HG03097 (cell line): ENCODE results near the gene ARHGAP30.
"Not testable (repeated sequence)": the region's sequence is repeated elsewhere in the genome, so short reads cannot be mapped to it uniquely, and the experiment has no call there.

Experiments used
- ATAC-seq: cut with Tn5 transposase; IDR thresholded peaks from one replicate; pipeline ENCODE4 v1.9.1; 2021; ENCODE audit not compliant: unreplicated experiment, low FRiP score

ARHGAP30 gene

GRCh38 chr1:161045736-161046604 is 23.7 kb downstream of the ARHGAP30 start, which contains the start of gene USF1:
USF1 (minus strand) TSS chr1:161045977; CDS start chr1:161043275, 2,702 bp downstream.
- ATAC-seq: peak; percentile 58

- ATAC-seq: peak; percentile 33
Observed at GRCh38 chr1:161044908-161045735, 24.6 kb downstream of the ARHGAP30 start.

- ATAC-seq: no peak
Observed at GRCh38 chr1:161044535-161044907, 25.2 kb downstream of the ARHGAP30 start.

GRCh38 chr1:161039546-161039945 is 30.1 kb downstream of the ARHGAP30 start:
- no peak for ATAC-seq

GRCh38 chr1:161039154-161039545 is 30.5 kb downstream of the ARHGAP30 start:
- no peak for ATAC-seq

- peak; percentile 62 for ATAC-seq
Observed at GRCh38 chr1:161038523-161039153, 31.1 kb downstream of the ARHGAP30 start, which contains the start of gene TSTD1. TSTD1 (minus strand) TSS chr1:161038964; CDS start chr1:161038889, 75 bp downstream.

GRCh38 chr1:161037661-161038522 is 31.8 kb downstream of the ARHGAP30 start:
- ATAC-seq: no peak

GRCh38 chr1:161033751-161034150 is 35.9 kb downstream of the ARHGAP30 start:
- no peak for ATAC-seq

GRCh38 chr1:161032409-161032808 is 37.3 kb downstream of the ARHGAP30 start:
- no peak for ATAC-seq

- ATAC-seq: no peak
Observed at GRCh38 chr1:161031874-161032273, 37.8 kb downstream of the ARHGAP30 start.

GRCh38 chr1:161029466-161029865 is 40.2 kb downstream of the ARHGAP30 start:
- ATAC-seq: not testable (repeated sequence)

- ATAC-seq: not testable (repeated sequence)
Observed at GRCh38 chr1:161026954-161027353, 42.7 kb downstream of the ARHGAP30 start.

- not testable (repeated sequence) for ATAC-seq
Observed at GRCh38 chr1:161022432-161022831, 47.3 kb downstream of the ARHGAP30 start.

- no peak for ATAC-seq
Observed at GRCh38 chr1:161021970-161022353, 47.7 kb downstream of the ARHGAP30 start.

- ATAC-seq: peak; percentile 68
Observed at GRCh38 chr1:161021165-161021969, 48.3 kb downstream of the ARHGAP30 start.

- peak; percentile 31 for ATAC-seq
Observed at GRCh38 chr1:161020509-161021164, 49.1 kb downstream of the ARHGAP30 start, which contains the start of gene F11R. F11R (minus strand) TSS chr1:161021152; CDS start chr1:161021073, 79 bp downstream.

GRCh38 chr1:161019751-161020495 is 49.8 kb downstream of the ARHGAP30 start:
- no peak for ATAC-seq
